Stimulated activated naive CD8-positive, alpha-beta T cell treated with anti-CD3 and anti-CD28 coated beads, Interleukin-15, Interleukin-2, amounts not matched to agents 100 ng/mL and 50 ng/mL, for 24 hours (primary cell): ENCODE measurements around the gene PRRT1B.

Experiments
- H3K27ac Mint-ChIP-seq: one replicate; pipeline ENCODE4 v1.8.0; 2021; ENCODE audit warnings: mild to moderate bottlenecking, mixed read lengths
- H3K27me3 Mint-ChIP-seq: one replicate; pipeline ENCODE4 v1.8.0; 2021; ENCODE audit warnings: mixed read lengths
- H3K36me3 Mint-ChIP-seq: one replicate; pipeline ENCODE4 v1.8.0; 2021; ENCODE audit warnings: low read depth, mixed read lengths
- H3K4me1 Mint-ChIP-seq: one replicate; pipeline ENCODE4 v1.8.0; 2021; ENCODE audit warnings: low read depth, mixed read lengths
- H3K4me3 Mint-ChIP-seq: one replicate; pipeline ENCODE4 v1.8.0; 2021; ENCODE audit warnings: mild to moderate bottlenecking, mixed read lengths
- H3K9me3 Mint-ChIP-seq: one replicate; pipeline ENCODE4 v1.8.0; 2021; ENCODE audit warnings: mixed read lengths

The PRRT1B gene

DNA sequence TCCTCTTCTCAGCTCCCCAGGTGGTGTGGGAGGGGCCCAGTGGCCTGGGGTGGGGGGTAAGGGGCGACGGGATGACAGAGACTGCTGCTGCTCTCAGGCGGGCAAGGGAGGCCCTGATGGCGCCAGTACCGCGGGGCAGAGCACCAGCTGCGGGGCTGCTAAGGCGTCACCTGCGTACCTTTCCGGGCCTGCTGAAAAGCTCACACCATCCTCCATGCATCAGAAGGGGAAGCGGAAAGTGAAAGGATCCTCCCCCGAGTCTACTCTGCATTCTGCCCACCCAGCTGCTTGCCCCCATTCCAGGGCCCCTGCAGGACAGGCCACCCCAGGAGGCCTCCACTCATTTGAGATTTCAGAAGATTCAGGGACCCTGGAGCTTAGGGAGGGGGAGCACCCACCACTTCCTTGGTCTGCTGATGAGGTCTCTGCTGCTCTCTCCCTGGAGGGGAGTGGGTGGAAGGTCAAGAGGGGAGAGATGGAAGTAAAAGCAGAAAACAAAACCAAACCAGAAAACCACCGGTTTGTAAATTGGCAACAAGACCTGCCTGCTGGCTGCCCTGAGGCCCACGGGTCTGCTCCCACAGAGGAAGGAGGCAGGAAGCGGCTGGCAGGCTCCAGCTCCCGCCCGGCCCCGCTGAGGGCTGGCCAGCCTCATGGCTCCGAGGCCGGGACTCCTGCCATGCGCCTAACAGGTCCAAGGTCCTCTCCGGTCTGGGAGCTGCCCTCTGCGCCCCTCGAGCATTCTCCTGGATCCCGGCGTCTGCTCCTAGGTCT is 33.6 kb downstream of the PRRT1B start:
- Mint-ChIP-seq H3K36me3 (peaks cover 29% of the 10 kb centered on the region), H3K4me1 (peaks cover 24% of the 10 kb centered on the region)

GRCh38 chr9:131579789-131580211 is 34.5 kb downstream of the PRRT1B start:
- Mint-ChIP-seq H3K4me1 (peaks cover 29% of the 10 kb centered on the region), H3K9me3 (no peaks in the 10 kb centered on the region), H3K27me3 (no peaks in the 10 kb centered on the region), H3K4me3 (no peak overlapping the region), H3K27ac (peak overlapping the region; percentile 93), H3K36me3 (peaks cover 33% of the 10 kb centered on the region)

More for the DNA sequence above, 33.6 kb downstream of the PRRT1B start:
- peak overlapping the region; percentile 45 for H3K4me3 Mint-ChIP-seq
- no peaks in the 10 kb centered on the region for H3K9me3 Mint-ChIP-seq
- H3K27ac Mint-ChIP-seq = peak overlapping the region; percentile 93
- H3K27me3 Mint-ChIP-seq = no peaks in the 10 kb centered on the region

- Mint-ChIP-seq H3K27ac (no peak overlapping the region), H3K4me3 (no peak overlapping the region), H3K27me3 (no peaks in the 10 kb centered on the region), H3K36me3 (peaks cover 37% of the 10 kb centered on the region), H3K9me3 (no peaks in the 10 kb centered on the region), H3K4me1 (peaks cover 35% of the 10 kb centered on the region)
These were observed 35.0 kb downstream of the PRRT1B start for GRCh38 chr9:131580358-131580757.

DNA sequence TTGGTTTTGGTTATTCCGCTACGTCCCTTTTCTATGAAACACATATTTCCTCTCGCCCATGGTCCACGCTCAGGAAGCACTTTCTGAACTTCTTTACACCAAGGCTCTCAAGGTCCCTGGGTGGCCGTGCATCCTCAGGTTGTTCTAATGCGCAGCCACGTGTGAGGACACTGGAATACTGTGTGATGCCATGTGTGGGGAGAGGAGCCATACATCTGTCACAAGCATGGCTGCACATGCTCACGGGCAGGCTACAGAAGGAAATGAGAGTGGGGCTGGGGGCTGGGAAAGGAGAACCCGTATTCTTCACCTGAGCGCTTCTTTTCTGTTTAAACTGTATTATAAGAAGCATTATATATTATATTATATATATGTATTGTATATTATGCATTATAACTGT is 36.7 kb downstream of the PRRT1B start:
- Mint-ChIP-seq H3K4me3 (no peak overlapping the region), H3K36me3 (peaks cover 41% of the 10 kb centered on the region), H3K9me3 (no peaks in the 10 kb centered on the region), H3K27me3 (no peaks in the 10 kb centered on the region), H3K4me1 (peaks cover 46% of the 10 kb centered on the region), H3K27ac (no peak overlapping the region)

GRCh38 chr9:131582466-131583336 is 37.4 kb downstream of the PRRT1B start:
- no peaks in the 10 kb centered on the region for H3K27me3 Mint-ChIP-seq
- H3K9me3 Mint-ChIP-seq = no peaks in the 10 kb centered on the region
- H3K36me3 Mint-ChIP-seq = peaks cover 40% of the 10 kb centered on the region
- H3K4me1 Mint-ChIP-seq = peaks cover 45% of the 10 kb centered on the region
- no peak overlapping the region for H3K27ac Mint-ChIP-seq
- H3K4me3 Mint-ChIP-seq = no peak overlapping the region

DNA sequence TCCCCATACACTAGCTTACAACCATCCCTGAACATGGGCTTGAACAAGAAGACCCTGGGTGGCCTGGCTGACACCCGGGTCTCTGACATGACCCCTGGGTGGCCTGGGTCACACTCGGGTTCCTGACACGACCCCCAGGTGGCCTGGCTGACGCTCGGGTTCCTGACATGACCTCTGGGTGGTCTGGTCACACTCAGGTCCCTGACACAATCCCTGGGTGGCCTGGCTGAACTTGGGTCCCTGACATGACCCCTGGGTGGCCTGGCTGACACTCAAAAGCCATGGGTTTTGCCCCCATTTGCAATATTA is 38.0 kb downstream of the PRRT1B start:
- H3K27me3 Mint-ChIP-seq = no peaks in the 10 kb centered on the region
- H3K27ac Mint-ChIP-seq = no peak overlapping the region
- H3K36me3 Mint-ChIP-seq = peaks cover 39% of the 10 kb centered on the region
- H3K4me1 Mint-ChIP-seq = peaks cover 40% of the 10 kb centered on the region
- no peaks in the 10 kb centered on the region for H3K9me3 Mint-ChIP-seq
- no peak overlapping the region for H3K4me3 Mint-ChIP-seq

GRCh38 chr9:131583836-131584555 is 38.7 kb downstream of the PRRT1B start:
- peaks cover 35% of the 10 kb centered on the region for H3K36me3 Mint-ChIP-seq
- H3K27ac Mint-ChIP-seq = no peak overlapping the region
- no peaks in the 10 kb centered on the region for H3K9me3 Mint-ChIP-seq
- H3K4me3 Mint-ChIP-seq = no peak overlapping the region
- H3K4me1 Mint-ChIP-seq = peaks cover 34% of the 10 kb centered on the region
- no peaks in the 10 kb centered on the region for H3K27me3 Mint-ChIP-seq

GRCh38 chr9:131584858-131585257 is 39.5 kb downstream of the PRRT1B start:
- Mint-ChIP-seq H3K9me3 (no peaks in the 10 kb centered on the region), H3K4me3 (peak overlapping the region; percentile 47), H3K36me3 (peaks cover 33% of the 10 kb centered on the region), H3K27me3 (no peaks in the 10 kb centered on the region), H3K27ac (peak overlapping the region; percentile 77), H3K4me1 (peaks cover 27% of the 10 kb centered on the region)

GRCh38 chr9:131585375-131585774 is 40.1 kb downstream of the PRRT1B start:
- peaks cover 38% of the 10 kb centered on the region for H3K36me3 Mint-ChIP-seq
- H3K9me3 Mint-ChIP-seq = no peaks in the 10 kb centered on the region
- H3K27ac Mint-ChIP-seq = peak overlapping the region; percentile 77
- no peaks in the 10 kb centered on the region for H3K27me3 Mint-ChIP-seq
- H3K4me1 Mint-ChIP-seq = peaks cover 29% of the 10 kb centered on the region
- peak overlapping the region; percentile 47 for H3K4me3 Mint-ChIP-seq

GRCh38 chr9:131587331-131587730 is 42.0 kb downstream of the PRRT1B start:
- no peaks in the 10 kb centered on the region for H3K27me3 Mint-ChIP-seq
- peaks cover 44% of the 10 kb centered on the region for H3K4me1 Mint-ChIP-seq
- peaks cover 53% of the 10 kb centered on the region for H3K36me3 Mint-ChIP-seq
- no peak overlapping the region for H3K4me3 Mint-ChIP-seq
- H3K27ac Mint-ChIP-seq = peak overlapping the region; percentile 57
- H3K9me3 Mint-ChIP-seq = no peaks in the 10 kb centered on the region

DNA sequence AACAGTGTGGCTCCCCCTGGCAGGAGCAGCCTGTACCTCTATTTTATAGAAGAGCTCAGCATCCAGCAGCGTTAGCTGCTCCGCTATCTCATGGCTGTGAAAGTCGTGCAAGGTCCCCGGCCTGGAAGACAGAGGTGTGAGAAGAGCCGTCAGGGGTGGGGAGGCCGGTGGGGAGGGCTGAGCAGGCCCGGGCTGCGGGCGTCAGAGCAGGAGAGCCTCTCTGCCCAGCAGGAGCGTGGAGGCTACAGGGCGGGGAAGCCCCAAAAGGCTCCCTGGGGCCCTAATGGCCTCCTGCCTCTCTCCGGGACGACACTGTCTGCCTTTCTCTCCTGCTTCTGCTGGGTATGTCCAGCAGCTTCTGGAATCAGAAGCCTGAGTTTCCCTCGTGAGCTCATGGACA is 42.6 kb downstream of the PRRT1B start:
- H3K9me3 Mint-ChIP-seq = no peaks in the 10 kb centered on the region
- H3K27ac Mint-ChIP-seq = no peak overlapping the region
- H3K36me3 Mint-ChIP-seq = peaks cover 53% of the 10 kb centered on the region
- no peaks in the 10 kb centered on the region for H3K27me3 Mint-ChIP-seq
- H3K4me1 Mint-ChIP-seq = peaks cover 44% of the 10 kb centered on the region
- no peak overlapping the region for H3K4me3 Mint-ChIP-seq

DNA sequence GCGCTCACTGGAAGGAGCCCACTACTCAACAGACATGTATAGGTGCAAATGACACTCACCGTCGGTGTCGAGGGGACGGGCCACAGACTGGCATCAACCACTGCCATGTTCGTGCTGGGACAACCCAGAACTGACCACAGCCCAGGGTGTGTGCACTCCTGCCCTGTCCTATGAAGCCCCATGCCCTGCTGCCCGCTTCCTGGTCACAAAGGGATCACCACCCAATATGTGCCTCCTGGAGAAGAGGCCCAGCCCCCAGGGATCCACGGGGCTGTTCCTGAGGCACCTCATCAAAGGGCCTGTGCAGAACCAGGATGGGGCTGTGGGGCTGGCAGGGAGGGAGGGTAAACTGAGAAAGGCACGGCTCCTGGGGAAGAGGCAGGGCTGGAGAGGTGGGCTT is 43.1 kb downstream of the PRRT1B start:
- peaks cover 44% of the 10 kb centered on the region for H3K4me1 Mint-ChIP-seq

DNA sequence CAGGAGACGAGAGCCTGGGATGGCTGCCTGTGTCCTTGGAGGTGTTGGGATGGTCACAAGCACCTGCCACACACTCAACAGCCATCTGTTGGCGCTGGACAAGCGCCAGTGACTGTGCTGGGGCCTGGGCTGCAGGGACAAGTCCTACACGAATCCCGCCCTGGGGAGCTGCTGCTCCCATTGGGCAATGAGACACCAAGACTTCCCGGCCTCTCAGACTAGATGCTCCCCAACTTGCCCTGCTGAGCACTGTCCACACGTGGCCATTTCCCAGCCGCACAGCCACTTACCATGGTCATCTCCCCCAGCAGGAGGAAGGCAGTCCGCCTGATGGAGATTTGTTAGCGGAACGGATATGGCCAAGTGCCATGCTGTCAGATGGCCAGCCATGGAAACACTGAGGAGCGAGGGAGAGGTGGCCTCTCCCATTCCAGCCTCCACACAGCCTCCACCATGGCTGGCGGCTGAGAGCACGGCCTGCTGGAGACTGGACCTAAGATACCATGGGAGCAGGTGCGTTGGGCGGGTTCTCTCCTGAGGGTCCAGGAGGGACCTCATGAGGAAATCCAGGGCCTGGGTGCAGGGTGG is 43.9 kb downstream of the PRRT1B start:
- H3K9me3 Mint-ChIP-seq = no peaks in the 10 kb centered on the region
- H3K4me3 Mint-ChIP-seq = no peak overlapping the region
- peaks cover 44% of the 10 kb centered on the region for H3K4me1 Mint-ChIP-seq
- H3K36me3 Mint-ChIP-seq = peaks cover 49% of the 10 kb centered on the region
- no peaks in the 10 kb centered on the region for H3K27me3 Mint-ChIP-seq
- no peak overlapping the region for H3K27ac Mint-ChIP-seq

More for the DNA sequence above, 43.1 kb downstream of the PRRT1B start:
- H3K27ac Mint-ChIP-seq = no peak overlapping the region
- no peak overlapping the region for H3K4me3 Mint-ChIP-seq
- peaks cover 53% of the 10 kb centered on the region for H3K36me3 Mint-ChIP-seq
- H3K9me3 Mint-ChIP-seq = no peaks in the 10 kb centered on the region
- H3K27me3 Mint-ChIP-seq = no peaks in the 10 kb centered on the region

DNA sequence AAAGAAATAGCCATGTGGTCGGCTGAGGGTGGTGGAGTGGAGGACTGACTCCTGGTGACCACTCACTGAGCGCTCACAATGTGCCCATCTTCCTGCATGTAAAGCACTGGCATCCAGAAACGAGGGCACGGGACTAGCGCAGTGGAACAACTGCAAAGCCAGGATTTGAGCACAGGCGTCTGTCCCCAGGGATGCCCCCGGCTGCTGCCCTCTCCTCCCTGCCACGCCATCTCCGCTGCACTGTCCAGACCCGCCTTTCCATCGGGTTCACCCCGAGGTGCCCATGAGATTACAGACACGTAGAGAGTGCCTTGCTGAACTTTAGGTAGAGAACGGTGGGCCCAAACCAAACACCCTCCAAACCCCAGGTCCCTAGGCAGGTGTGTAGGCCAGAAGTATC is 44.7 kb downstream of the PRRT1B start:
- no peaks in the 10 kb centered on the region for H3K27me3 Mint-ChIP-seq
- peaks cover 46% of the 10 kb centered on the region for H3K36me3 Mint-ChIP-seq
- H3K4me3 Mint-ChIP-seq = no peak overlapping the region
- no peaks in the 10 kb centered on the region for H3K9me3 Mint-ChIP-seq
- H3K4me1 Mint-ChIP-seq = peaks cover 37% of the 10 kb centered on the region
- H3K27ac Mint-ChIP-seq = peak overlapping the region; percentile 46
